Bone marrow (tissue), 2 donors: ENCODE results near the gene CRHR1.

Experiments used
- DNase-seq, 2 donors: peaks; one replicate each; lab custom pipeline; 2025; lab: John Stamatoyannopoulos, UW

CRHR1 gene

DNA sequence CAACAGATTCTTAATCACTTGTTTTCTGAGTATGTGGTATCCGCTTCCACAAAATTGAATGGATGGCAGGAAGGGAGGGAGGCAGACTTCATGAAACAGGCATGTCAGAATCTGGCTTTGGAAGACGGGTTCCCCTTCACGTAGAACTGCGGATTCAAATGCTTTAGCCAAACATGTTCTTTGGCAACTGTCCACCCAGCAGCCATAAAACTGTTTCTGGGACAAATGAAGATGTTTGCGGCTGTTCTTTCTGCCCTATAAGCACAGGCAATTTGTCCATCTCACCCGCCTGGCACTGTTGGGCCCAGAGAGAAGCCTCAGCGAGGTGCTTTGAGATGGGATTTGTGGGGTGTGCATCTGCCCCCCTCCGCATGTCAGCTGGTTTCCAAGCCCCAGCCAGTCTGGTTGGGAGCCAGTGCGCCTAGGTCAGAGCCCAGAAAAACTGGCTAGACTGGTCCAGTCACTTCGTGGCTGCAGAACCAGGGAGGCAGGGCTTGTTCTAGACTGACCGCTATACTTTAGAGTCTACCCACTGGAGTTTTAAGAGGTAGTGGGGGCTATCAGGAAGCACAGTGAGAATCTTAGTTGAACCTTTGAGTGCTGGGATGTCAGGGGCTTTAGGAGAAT lies 6.3 kb downstream of the CRHR1 start:
- DNase-seq = no peak

DNA sequence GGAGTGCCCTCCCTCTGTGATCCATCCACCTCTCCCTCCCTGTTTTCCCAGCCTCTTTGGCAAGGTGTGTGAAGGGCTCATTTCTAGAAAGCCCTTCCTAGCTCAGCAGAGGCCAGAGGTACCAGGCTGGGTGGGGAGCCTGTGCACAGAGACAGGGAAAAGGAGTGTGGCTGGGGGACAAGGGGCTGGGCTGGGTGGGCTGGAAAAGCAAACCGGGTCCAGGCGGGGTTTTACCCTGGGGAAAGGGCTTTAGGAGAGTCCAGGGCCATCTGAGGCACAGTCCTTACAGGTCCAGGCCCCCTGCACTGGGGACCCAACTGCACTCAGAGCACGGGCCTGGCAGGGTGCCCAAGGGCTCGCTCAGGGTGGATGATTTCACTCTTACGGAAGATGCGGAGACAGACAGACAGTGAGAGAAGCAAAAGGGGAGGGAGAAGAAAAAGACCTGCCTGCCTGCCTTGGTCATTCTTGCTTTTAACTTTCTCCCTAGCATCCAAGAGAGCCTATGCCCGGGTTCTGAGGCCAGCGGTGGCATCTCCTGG lies 7.0 kb downstream of the CRHR1 start:
- DNase-seq = no peak

DNA sequence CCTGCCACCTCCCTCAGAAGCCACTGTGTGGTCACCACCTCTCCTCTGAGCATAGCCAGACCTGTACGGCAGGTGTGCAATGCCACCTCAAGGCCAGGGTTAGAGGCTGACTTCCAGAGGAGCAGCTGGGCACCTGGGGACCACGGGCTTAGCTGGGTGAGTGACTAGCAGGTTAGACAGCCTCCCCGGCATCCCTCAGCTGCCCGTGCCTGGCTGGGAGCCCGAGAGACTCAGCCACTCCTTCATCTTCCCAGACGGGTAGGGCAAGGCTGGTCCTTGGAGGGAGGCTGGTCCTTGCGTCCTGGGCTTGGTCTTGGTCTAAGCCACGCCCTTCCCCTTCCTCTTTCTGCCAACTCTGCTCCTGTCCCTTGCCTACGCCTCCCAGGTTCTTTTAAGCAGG lies 7.8 kb downstream of the CRHR1 start:
- no peak for DNase-seq

DNA sequence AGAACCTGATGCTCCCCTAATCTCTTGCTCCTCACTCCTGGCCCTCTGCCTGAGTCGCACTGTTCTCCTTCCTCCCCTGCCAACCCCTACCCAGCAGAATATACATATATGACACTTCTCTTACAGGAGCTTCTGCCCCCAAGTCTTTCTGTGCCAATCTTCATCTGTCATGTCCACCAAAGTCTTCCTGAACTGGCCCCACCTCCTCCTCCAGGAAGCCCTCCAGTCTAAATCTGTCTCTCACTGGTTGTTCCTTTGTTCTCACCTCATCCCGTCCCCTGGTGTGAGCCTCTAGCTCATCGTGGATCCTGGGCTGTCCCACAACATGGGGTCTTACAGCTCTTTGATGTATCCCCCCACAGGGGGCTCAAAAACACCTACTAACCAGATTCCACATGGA lies 8.3 kb downstream of the CRHR1 start:
- DNase-seq = no peak

DNA sequence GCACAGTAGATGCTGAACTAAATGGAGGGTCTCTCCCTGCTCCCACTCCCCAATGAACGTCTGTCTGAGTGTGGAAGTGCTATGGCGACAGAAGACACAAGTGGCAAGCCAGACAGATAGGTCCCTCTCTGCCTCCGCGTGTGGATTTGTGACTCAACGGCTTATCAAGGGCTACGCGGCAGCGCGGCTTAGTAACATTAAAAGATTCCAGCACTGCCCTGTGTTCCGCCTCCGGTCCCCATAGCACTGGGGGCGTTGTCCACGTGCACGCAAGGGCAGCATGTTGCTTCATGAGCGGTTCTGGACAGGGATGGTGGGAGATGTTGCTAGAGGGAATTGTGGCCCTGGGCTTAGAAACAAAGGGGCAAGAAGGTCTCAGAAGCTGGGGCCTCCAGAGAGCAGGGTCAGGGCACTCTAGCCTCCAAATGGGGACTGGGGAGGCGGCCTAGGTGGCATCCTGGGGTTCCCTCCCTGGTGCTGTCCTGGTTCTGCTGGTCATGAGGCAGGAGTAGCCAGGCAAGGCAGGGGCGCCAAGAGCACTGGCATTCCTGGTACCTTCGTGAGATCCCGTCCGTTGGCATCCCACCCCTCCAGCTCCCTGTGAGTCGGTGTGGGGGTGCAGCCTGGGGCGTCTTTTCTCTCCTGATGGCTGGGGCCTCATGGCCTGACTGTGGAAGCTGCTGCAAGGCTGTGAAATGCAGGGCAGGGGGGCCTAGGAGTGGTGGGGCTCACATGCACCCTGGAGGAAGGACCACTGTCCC lies 9.1 kb downstream of the CRHR1 start:
- no peak for DNase-seq

DNA sequence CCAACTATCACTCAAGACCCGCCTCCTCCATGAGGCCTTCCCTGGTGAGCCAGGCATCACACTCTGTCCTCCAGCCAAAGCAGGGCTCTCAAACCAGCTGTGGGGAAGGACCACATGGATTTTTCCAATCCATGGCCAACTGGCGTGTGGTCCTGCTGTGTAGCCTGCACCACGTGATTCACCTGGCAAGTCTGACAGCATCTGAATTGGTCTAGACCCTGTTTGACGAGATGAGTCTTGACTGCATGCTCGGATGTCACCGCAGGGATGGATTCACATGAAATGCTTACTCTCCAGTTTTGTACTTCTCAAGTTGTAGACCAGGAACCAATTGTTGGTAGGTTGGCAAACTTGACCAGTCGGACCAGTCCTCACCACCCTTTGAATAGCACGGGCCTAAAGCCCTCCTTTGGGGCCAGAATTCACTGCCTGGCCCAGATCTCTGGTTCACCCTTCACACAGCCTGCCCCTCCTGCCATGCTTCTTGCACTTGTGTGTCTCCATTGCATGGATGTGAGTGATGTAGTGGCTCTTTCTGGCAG lies 9.9 kb downstream of the CRHR1 start:
- no peak for DNase-seq

DNA sequence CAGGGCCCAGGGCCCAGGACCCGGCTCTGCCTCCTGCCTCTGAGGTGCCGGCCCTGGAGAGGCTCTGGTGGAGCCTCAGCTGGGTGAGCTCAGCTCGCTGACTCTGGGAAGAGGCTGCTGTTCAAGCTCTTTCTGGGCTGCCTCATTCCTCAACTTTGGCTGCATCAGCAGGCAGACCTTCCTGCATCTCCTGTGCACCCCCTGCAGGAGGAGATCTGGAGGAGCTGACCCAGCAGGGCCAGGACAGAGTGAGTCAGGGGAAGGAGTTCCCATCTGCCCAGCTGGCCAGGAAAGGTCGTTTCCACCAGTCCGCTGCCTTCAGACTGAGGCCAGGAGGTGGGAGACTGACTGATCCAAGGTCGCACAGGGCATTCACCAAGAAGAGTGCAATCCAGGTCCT lies 10.7 kb downstream of the CRHR1 start:
- no peak for DNase-seq

DNA sequence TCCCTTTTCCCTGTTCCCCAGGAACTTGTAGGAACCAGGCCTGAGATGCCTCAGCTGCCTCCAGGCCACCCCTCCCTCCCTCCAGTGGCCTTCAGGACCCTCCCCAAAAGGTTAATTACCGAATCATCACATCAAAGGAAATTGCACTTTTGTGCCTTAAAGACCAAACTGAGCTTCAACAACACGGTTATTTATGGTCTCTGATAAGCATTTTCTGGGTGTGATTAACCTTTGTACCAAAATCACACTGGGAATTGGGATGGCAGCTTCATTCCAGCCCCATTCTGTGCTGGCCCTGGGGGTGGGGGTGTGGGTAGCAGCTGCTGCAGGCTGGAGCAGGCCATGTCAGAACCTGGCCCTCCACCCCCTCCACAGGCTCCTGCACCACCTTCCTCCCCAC lies 16.7 kb downstream of the CRHR1 start:
- no peak for DNase-seq

DNA sequence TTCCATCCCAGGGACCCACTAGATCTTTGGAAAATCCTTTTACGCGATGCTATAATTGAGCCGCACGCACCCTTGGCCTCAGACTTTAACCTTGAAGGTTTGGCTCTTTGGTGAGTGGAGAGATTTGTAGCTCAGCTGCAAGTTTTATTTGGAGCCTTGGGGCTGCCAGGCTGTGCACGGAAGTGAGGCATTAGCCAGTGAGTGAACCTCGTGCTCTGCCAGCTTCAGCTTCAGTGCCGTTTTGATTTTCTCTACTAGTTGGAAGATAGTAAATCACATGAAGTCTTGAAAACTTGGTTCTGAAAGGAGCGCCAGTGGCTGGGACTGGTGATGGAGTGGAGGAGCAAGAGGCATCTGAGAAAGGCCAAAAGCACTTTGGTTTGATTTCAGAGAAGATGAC lies 17.3 kb downstream of the CRHR1 start:
- no peak for DNase-seq

DNA sequence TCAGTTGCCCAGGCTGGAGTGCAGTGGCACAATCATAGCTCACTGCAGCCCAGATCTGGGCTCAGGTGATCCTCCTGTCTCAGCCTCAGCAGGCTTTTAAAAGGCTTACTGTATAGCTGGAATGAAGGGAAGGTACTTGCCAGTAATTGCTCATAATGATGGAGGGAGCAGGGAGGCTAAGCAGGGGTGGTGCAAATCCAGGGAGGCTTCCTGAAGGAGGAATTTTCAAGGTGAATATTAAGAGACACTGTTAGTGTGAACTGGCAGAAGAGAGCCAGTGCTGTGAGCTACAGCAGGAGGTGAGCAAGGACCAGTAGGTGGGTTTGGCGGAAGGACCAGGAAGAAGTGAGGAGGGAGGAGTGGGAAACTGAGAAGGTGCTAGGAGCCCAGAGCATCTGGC lies 24.7 kb downstream of the CRHR1 start:
- DNase-seq = no peak

DNA sequence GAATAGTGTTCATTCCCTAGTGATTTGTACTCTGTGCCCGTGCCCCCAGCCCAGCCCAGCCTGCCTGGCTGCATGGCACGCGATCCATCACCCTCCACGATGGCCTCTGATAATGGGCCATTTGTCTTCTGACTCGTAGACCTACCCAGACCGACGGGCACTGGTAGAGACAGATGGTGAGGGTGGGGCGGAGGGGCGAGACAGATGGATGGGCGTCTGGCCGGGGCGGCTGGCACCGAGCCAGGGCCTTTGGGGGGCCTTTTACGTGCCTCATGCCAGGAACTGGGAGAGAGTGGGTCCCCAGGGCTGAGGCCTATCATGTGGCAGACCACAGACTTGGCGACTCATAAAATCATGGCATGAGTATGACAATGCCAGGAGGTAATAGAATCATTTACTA lies 25.4 kb downstream of the CRHR1 start:
- DNase-seq = no peak

DNA sequence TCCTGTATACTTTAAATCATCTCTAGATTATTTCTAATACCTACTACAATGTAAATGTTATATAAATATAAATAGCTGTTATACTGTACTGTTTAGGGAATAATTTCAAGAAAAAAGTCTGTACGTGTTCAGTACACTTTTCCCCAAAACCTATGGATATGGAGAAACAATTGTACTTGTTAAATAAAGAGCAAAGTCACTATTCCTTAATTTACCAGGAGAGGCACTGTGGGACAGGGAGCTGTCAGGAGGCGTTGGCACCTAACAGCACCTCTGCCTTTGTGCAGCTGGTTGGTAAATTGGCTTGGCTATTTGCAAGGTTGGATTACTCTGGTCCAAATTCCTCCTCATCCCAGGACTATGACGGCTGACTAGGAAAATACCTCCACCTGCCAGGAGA lies 28.0 kb downstream of the CRHR1 start:
- no peak for DNase-seq

DNA sequence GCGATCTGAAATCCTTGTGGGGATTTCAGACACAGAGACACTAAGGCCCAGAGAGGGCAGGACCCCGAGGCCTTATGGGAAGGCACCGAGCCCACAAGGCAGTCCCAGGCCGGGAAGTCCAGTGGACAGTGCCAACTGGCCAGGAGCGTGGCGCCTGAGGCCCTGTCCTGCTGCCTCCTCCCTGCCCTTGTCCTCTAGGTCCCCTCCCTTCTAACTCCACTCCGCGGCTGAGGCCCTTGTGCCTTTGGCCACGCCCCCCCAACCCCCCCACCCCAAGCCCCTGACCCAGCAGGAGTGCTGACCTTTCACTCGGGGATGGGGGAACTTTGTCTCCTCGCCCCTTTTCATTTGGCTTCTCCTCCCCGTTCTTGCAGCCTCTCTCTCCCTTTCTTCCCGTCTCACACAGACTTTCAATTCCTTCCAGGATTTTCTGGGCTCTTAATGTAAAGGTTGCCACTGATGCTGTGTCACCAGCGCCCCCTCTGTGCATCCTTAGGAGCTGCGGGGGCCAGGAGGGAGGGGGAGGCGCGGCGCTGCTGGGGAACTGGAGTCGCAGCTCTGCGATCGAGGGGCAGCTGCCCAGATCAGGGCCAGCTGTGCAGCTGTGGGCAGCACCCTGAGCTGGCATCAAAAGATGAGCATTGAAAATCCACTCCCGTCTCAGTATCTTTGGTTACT lies 29.1 kb downstream of the CRHR1 start:
- DNase-seq = no peak

DNA sequence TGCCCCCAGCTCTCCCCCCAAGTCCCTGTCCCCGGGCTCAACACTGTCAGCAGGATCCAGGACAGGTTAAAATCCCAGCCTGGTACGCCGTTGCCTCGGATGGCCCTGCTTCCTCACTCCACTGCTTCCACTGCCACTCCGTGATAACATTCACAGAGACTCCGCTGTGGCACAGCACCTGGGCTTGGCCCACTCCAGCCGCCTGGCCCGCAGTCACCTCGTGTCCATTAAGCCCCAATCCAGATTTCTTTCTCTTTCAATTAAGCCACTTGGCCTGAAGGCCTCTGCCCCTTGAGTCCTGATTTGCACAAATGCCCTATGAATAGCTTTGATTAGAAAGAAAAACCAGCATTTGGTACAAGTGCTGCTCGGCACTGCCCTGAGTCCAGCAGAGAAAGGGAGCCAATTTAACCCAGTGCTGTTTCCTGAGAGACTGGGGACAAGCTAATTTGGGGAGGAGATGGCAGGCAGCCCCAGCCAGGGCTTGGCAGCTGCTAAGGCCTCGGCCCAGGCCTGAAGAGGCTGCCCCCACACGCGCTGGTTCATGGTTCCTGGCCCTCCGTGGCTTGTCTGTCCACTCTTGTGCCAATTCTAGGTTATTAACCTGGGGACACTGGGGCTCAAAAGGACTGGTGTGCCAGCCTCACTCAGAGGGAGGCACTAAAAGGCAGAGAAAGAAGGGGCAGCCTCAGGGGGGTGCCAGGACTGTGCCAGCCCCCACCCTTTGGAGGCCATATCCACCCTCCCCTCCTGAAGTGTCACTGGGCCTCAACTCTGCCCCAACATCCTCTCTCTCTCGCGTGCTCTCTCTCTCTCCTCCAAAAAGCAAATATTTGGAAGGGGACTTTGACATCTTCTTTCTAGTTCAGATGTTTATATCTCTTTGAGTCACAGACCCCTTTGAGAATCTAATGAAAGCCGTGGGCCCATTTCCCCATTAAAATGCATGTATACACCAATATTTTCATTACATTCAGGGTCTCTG lies 30.8 kb downstream of the CRHR1 start:
- DNase-seq = no peak

DNA sequence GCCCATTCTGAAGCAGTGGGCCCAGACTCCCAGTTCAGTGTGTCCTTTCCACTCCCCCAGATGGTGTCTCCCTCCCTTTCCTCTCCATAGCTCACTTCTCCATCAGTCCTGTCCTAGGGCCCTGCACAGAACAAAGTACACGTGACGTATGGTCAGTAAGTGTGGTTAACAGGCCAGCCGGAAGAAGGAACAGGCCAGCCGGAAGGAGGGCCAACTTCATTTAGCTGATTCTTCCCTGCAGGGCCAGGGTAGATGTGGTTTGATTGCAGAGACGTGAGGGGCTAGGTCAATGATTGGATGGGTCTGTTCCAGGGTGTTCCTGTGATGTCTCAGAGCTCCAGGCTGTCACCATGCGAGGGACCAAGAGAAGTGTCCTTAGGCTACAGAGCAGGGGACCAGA lies 31.6 kb downstream of the CRHR1 start:
- DNase-seq = no peak

DNA sequence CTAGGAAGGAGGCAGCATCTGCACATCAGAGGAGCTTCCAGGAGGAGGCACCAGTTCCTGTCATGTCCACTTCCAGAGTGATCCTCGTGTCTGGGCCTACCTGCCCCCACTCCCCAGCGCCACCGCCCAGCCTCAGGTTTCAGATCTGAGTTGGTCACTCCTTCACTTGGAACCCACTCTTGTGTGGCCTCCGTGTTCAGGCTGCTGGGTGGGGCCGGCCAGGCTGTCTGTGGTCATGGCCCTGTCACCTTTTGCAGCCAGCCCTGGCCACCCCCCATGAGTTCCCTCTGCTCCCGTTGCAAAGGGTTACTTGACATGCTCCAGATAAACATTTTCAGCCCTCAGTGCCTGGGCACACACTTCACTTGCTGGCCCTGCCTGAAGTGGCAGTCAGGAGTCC lies 33.9 kb downstream of the CRHR1 start:
- DNase-seq = no peak

DNA sequence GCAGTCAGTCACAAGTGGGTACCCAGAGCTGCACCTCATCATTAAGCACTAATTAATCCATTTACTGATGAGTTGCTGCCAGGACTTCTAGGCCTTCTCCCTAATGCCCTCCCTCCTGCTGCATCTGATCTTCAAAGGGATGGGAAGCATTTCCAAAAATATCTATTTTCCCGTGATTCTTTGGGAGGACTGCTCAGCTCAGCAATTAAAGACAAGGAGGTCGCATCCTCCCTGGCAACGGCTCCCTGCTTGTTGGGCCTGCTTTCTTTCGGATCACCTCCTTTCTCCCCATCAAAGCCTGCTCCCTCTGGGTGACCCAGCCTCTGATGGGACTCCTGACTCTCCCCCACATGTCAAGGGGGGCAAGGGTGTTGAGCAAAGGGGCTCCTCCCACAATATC lies 34.6 kb downstream of the CRHR1 start:
- no peak for DNase-seq

DNA sequence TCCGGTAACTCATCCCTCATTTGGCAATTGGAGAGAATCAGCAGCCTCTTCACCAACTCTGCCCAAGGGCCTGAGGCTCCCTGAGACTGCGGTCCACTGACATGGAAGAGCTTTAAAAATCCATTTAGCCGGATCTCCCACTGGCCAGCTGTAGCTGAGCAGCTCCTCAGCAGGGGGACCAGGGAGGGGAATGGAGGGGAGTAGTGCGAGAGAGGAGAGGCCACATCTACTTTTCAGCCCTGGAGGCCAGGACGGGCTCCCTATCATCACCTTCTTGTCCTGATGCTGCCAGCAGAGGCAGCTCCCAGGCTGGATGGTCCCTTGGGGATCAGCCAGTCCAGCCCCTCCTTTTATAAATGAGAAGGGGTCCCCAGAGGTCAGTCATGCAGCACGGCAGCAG lies 35.5 kb downstream of the CRHR1 start:
- no peak for DNase-seq

DNA sequence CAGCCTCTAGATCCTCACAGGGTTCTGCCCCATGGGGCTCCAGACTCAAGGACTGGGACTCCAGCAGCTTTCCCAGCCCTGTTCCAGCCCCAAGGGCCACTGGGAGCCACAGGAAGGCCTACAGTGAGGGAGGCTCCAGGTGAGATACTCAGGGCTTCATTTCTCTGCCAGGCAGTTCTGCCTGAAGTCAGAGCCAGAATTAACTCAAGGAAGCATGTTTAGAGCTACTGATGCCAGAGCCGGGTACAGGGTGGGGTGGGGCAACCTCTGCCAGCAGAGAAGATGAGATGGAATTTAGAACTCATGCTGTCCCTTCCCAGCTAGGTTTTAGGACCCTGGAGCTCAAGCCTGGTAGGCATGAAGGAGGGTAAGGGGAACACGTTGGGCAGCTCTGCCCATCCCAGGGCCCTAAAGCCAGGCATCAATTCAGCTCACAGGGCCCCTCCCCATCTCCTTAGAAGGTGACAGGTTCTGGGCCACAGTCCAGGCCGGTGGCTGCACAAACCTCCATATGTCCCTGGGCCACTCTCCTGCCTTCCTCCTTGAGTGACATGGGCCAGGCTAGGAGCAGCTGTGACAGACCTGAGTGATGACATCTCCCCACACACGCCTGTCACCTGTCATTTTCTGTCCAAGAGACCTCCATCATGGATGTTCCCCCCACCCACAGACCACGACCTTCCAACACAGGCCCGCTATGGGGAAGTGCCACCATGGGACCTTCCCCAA lies 36.1 kb downstream of the CRHR1 start:
- no peak for DNase-seq

DNA sequence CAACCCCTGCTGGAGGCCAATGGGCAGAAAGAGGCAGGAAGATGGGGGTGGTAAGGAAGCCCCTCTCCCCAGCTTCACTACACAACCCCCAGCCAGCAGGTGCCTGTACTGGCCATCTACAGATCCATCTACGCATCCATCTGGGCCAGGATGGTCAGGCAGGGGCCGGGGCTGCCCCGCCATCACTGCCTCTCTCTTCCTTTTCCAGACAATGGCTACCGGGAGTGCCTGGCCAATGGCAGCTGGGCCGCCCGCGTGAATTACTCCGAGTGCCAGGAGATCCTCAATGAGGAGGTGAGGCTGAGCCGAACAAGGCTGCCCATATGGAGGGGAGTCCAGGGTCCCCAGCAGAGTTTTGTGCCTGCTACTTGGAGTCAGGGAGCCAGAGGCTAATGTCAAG lies 37.0 kb downstream of the CRHR1 start:
- DNase-seq = no peak

DNA sequence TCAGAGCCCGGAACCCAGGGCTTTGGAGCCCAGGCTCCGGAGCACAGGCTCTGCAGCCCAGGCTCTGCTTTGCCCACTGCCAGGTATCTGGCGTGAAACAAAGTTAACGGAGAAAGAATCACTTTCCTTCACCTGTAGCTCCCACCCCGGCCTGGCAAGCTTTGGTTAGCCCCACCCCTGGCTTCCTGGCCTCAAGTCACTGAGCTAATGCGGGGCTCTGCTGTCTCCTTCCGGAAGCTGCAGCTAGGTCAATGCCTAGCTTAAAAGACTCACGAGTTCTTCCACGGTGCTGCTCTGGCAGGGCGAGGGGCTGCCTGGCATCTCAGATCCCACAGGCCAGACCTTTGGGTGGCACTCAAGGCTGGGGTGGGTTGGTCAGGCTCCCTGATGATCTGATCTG lies 39.5 kb downstream of the CRHR1 start:
- DNase-seq = no peak
